ENCODE measurements around the gene MFSD6. TPM values are rescaled to one million over a fixed set of nuclear protein-coding genes. Genes with fewer than 3 reads are reported as not detected.

The MFSD6 gene
- total RNA-seq, 2 experiments from 2014 or later = 21.0 to 21.6 TPM

- Mint-ChIP-seq H3K27me3 (ENCODE audit: low read depth) (no peaks in the 10 kb centered on the region), H3K27ac (peak overlapping the region; percentile 84), H3K4me3 (peak overlapping the region; percentile 78), H3K9me3 (peaks cover 2% of the 10 kb centered on the region), H3K4me1 (ENCODE audit: low read depth) (peaks cover 35% of the 10 kb centered on the region), H3K36me3 (ENCODE audit: low read depth) (no peaks in the 10 kb centered on the region)
- intact Hi-C loops (cut with micrococcal nuclease) = loop anchor here (1.0 to 10.0 kb wide), 6 partner anchors 8 to 748 kb away; partner anchors contain the start of genes GLS, NAB1, NEMP2 and STAT4
- CTCF ChIA-PET = interaction anchor here (0.6 kb wide), 2 partner anchors 9 to 749 kb away, joined by 3 read pairs; no protein-coding TSS in a partner anchor
- peak; percentile 56 for DNase-seq
These were observed 901 bp upstream of the MFSD6 start for GRCh38 chr2:190407246-190407661.

GRCh38 chr2:190408538-190409271 is 550 bp downstream of the MFSD6 start:
- H3K27me3 Mint-ChIP-seq (ENCODE audit: low read depth) = no peaks in the 10 kb centered on the region
- peak overlapping the region; percentile 90 for H3K27ac Mint-ChIP-seq
- DNase-seq = peak; percentile 71
- peaks cover 46% of the 10 kb centered on the region for H3K4me1 Mint-ChIP-seq (ENCODE audit: low read depth)
- H3K4me3 Mint-ChIP-seq = peak overlapping the region; percentile 84
- H3K9me3 Mint-ChIP-seq = no peaks in the 10 kb centered on the region
- intact Hi-C loops (cut with micrococcal nuclease) = loop anchor here (1.0 to 10.0 kb wide), 4 partner anchors 17 to 746 kb away; partner anchors contain the start of genes GLS, ORMDL1, PMS1 and STAT4
- CTCF ChIA-PET = no interaction called here
- H3K36me3 Mint-ChIP-seq (ENCODE audit: low read depth) = no peaks in the 10 kb centered on the region

- Mint-ChIP-seq H3K9me3 (no peaks in the 10 kb centered on the region), H3K27ac (peak overlapping the region; percentile 90), H3K4me3 (peak overlapping the region; percentile 84), H3K36me3 (ENCODE audit: low read depth) (no peaks in the 10 kb centered on the region), H3K4me1 (ENCODE audit: low read depth) (peaks cover 51% of the 10 kb centered on the region), H3K27me3 (ENCODE audit: low read depth) (no peaks in the 10 kb centered on the region)
- intact Hi-C loops (cut with micrococcal nuclease) = loop anchor here (1.0 to 10.0 kb wide), 5 partner anchors 16 to 965 kb away; partner anchors contain the start of genes GLS, ORMDL1, PMS1 and STAT4
- peak; percentile 20 for DNase-seq
- CTCF ChIA-PET = interaction anchor here (0.7 kb wide), 1 partner anchor 90 kb away, joined by 3 read pairs; the partner anchor contains the start of gene HIBCH
These were observed 1.5 kb downstream of the MFSD6 start for GRCh38 chr2:190409616-190410015.

- Mint-ChIP-seq H3K9me3 (no peaks in the 10 kb centered on the region), H3K36me3 (ENCODE audit: low read depth) (no peaks in the 10 kb centered on the region), H3K4me1 (ENCODE audit: low read depth) (peaks cover 53% of the 10 kb centered on the region), H3K27me3 (ENCODE audit: low read depth) (no peaks in the 10 kb centered on the region), H3K27ac (peak overlapping the region; percentile 90), H3K4me3 (peak overlapping the region; percentile 84)
- CTCF ChIA-PET = interaction anchor here (0.6 to 0.7 kb wide), 3 partner anchors 49 to 713 kb away, joined by 3 read pairs; partner anchors contain the start of gene HIBCH
- intact Hi-C loops (cut with micrococcal nuclease) = loop anchor here (10.0 kb wide), 1 partner anchor 965 kb away; the partner anchor contains the start of gene WDR75
- DNase-seq = no peak
These were observed 2.0 kb downstream of the MFSD6 start for GRCh38 chr2:190410166-190410565.

GRCh38 chr2:190412966-190413365 is 4.8 kb downstream of the MFSD6 start:
- Mint-ChIP-seq H3K27ac (no peak overlapping the region), H3K27me3 (ENCODE audit: low read depth) (no peaks in the 10 kb centered on the region), H3K36me3 (ENCODE audit: low read depth) (peaks cover 3% of the 10 kb centered on the region), H3K4me3 (no peak overlapping the region), H3K9me3 (no peaks in the 10 kb centered on the region), H3K4me1 (ENCODE audit: low read depth) (peaks cover 66% of the 10 kb centered on the region)
- intact Hi-C loops (cut with micrococcal nuclease) = loop anchor here (10.0 kb wide), 1 partner anchor 968 kb away; the partner anchor contains the start of gene WDR75
- CTCF ChIA-PET = no interaction called here
- DNase-seq = no peak

GRCh38 chr2:190413421-190413820 is 5.3 kb downstream of the MFSD6 start:
- peak overlapping the region; percentile 19 for H3K4me3 Mint-ChIP-seq
- no peaks in the 10 kb centered on the region for H3K27me3 Mint-ChIP-seq (ENCODE audit: low read depth)
- DNase-seq = no peak
- intact Hi-C loops (cut with micrococcal nuclease) = loop anchor here (10.0 kb wide), 1 partner anchor 969 kb away; the partner anchor contains the start of gene WDR75
- H3K36me3 Mint-ChIP-seq (ENCODE audit: low read depth) = peaks cover 3% of the 10 kb centered on the region
- peaks cover 66% of the 10 kb centered on the region for H3K4me1 Mint-ChIP-seq (ENCODE audit: low read depth)
- H3K27ac Mint-ChIP-seq = peak overlapping the region; percentile 14
- CTCF ChIA-PET = no interaction called here
- no peaks in the 10 kb centered on the region for H3K9me3 Mint-ChIP-seq

GRCh38 chr2:190415251-190415650 is 7.1 kb downstream of the MFSD6 start:
- CTCF ChIA-PET = interaction anchor here (0.6 to 0.7 kb wide), 2 partner anchors 8 to 96 kb away, joined by 3 read pairs; no protein-coding TSS in a partner anchor
- Mint-ChIP-seq H3K27me3 (ENCODE audit: low read depth) (no peaks in the 10 kb centered on the region), H3K9me3 (no peaks in the 10 kb centered on the region), H3K4me3 (peak overlapping the region; percentile 46), H3K27ac (peak overlapping the region; percentile 91), H3K36me3 (ENCODE audit: low read depth) (peaks cover 5% of the 10 kb centered on the region), H3K4me1 (ENCODE audit: low read depth) (peaks cover 70% of the 10 kb centered on the region)
- intact Hi-C loops (cut with micrococcal nuclease) = loop anchor here (1.0 to 10.0 kb wide), 2 partner anchors 8 to 970 kb away; partner anchors contain the start of gene WDR75
- no peak for DNase-seq

- Mint-ChIP-seq H3K4me1 (ENCODE audit: low read depth) (peaks cover 73% of the 10 kb centered on the region), H3K9me3 (no peaks in the 10 kb centered on the region), H3K27me3 (ENCODE audit: low read depth) (no peaks in the 10 kb centered on the region), H3K4me3 (peak overlapping the region; percentile 58), H3K36me3 (ENCODE audit: low read depth) (peaks cover 5% of the 10 kb centered on the region), H3K27ac (peak overlapping the region; percentile 91)
- CTCF ChIA-PET = interaction anchor here (0.7 kb wide), 2 partner anchors 9 kb away, joined by 3 to 5 read pairs; no protein-coding TSS in a partner anchor
- no peak for DNase-seq
- intact Hi-C loops (cut with micrococcal nuclease) = loop anchor here (1.0 to 10.0 kb wide), 3 partner anchors 9 to 971 kb away; partner anchors contain the start of gene WDR75
These were observed 7.9 kb downstream of the MFSD6 start for GRCh38 chr2:190415794-190416775.

- Mint-ChIP-seq H3K27ac (no peak overlapping the region), H3K4me3 (no peak overlapping the region), H3K27me3 (ENCODE audit: low read depth) (no peaks in the 10 kb centered on the region), H3K4me1 (ENCODE audit: low read depth) (peaks cover 67% of the 10 kb centered on the region), H3K9me3 (no peaks in the 10 kb centered on the region), H3K36me3 (ENCODE audit: low read depth) (peaks cover 5% of the 10 kb centered on the region)
- CTCF ChIA-PET = no interaction called here
- intact Hi-C loops (cut with micrococcal nuclease) = loop anchor here (10.0 kb wide), 1 partner anchor 972 kb away; the partner anchor contains the start of gene WDR75
- DNase-seq = no peak
These were observed 9.1 kb downstream of the MFSD6 start for GRCh38 chr2:190417045-190417842.

GRCh38 chr2:190418727-190419126 is 10.6 kb downstream of the MFSD6 start:
- DNase-seq = no peak
- Mint-ChIP-seq H3K4me3 (no peak overlapping the region), H3K27ac (no peak overlapping the region), H3K4me1 (ENCODE audit: low read depth) (peaks cover 66% of the 10 kb centered on the region), H3K9me3 (no peaks in the 10 kb centered on the region), H3K27me3 (ENCODE audit: low read depth) (no peaks in the 10 kb centered on the region), H3K36me3 (ENCODE audit: low read depth) (peaks cover 5% of the 10 kb centered on the region)
- CTCF ChIA-PET = no interaction called here
- intact Hi-C loops (cut with micrococcal nuclease) = loop anchor here (10.0 kb wide), 1 partner anchor 974 kb away; the partner anchor contains the start of gene WDR75

GRCh38 chr2:190420801-190421200 is 12.6 kb downstream of the MFSD6 start:
- H3K27ac Mint-ChIP-seq = no peak overlapping the region
- intact Hi-C loops (cut with micrococcal nuclease) = no loop called here
- no peaks in the 10 kb centered on the region for H3K27me3 Mint-ChIP-seq (ENCODE audit: low read depth)
- DNase-seq = no peak
- H3K36me3 Mint-ChIP-seq (ENCODE audit: low read depth) = peaks cover 11% of the 10 kb centered on the region
- peaks cover 70% of the 10 kb centered on the region for H3K4me1 Mint-ChIP-seq (ENCODE audit: low read depth)
- H3K4me3 Mint-ChIP-seq = no peak overlapping the region
- no peaks in the 10 kb centered on the region for H3K9me3 Mint-ChIP-seq
- CTCF ChIA-PET = no interaction called here

Measured in activated naive CD4-positive, alpha-beta T cell treated with anti-CD3 and anti-CD28 coated beads for 36 hours (primary cell).